Mammary epithelial cell (primary cell): ENCODE data around the gene RBM45.

Experiments used
- EZH2 ChIP-seq: IDR thresholded peaks from 2 replicates; pipeline ENCODE4 v1.6.1; 2012; ENCODE audit warnings: low read length, inconsistent platforms, borderline replicate concordance
- TF ChIP-seq, protein P1 (sequence below), 2 donors: IDR thresholded peaks in 1 of 2; conservative IDR thresholded peaks in 1 of 2; 2 replicates each; pipeline ENCODE4 v1.5.1; 2011 to 2012; ENCODE audit warnings: inconsistent platforms in 2 of 2, low read length in 2 of 2, mild to moderate bottlenecking in 2 of 2, control low read depth in 1 of 2, low read depth in 1 of 2; ENCODE audit not compliant: insufficient read depth in 1 of 2; ENCODE audit errors: extremely low read depth in 1 of 2

DNA sequence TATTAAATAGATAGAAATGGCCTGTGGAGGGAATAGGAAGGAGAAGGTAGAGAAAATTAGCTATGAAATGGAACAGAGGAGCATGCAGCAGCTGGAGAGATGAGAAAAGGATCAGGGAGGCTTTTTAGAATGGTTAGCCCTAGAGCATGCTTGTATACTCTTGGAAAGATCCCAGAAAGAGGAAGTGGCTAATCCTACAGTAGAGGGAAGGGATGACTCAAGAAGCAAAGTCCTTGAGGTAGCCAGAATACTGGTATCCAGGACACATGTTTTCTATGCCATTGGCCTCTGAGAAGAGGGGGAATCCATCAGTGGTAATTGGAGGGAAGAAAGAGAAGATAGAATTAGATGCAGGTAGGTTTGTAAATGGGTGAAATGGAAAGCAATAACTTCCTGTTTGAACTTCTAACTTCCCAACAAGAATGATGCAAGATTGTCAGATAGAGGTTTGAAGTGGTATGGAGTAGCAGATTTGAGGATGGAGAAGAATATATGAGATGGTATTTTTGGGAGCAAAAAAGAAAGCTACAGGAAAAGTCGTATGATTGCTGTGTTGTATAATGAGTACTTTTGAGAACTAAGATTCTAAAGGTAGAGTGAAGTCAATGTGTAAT lies 64.9 kb downstream of the RBM45 start:
- TF ChIP-seq, protein P1, sequence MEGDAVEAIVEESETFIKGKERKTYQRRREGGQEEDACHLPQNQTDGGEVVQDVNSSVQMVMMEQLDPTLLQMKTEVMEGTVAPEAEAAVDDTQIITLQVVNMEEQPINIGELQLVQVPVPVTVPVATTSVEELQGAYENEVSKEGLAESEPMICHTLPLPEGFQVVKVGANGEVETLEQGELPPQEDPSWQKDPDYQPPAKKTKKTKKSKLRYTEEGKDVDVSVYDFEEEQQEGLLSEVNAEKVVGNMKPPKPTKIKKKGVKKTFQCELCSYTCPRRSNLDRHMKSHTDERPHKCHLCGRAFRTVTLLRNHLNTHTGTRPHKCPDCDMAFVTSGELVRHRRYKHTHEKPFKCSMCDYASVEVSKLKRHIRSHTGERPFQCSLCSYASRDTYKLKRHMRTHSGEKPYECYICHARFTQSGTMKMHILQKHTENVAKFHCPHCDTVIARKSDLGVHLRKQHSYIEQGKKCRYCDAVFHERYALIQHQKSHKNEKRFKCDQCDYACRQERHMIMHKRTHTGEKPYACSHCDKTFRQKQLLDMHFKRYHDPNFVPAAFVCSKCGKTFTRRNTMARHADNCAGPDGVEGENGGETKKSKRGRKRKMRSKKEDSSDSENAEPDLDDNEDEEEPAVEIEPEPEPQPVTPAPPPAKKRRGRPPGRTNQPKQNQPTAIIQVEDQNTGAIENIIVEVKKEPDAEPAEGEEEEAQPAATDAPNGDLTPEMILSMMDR (conservative IDR thresholded peaks at IDR 0.05 in 1 of 2, IDR thresholded peaks at IDR 0.05 in 1 of 2; ENCODE audit: extremely low read depth in 1 of 2, insufficient read depth in 1 of 2, low read depth in 1 of 2, low read length in 2 of 2) = no peak
- TF ChIP-seq EZH2 = no peak
